Astrocyte (in vitro differentiated cells and primary cell): Measurements from ENCODE around the gene ERRFI1.

Source experiments
- CTCF ChIP-seq: IDR thresholded peaks from 2 replicates; pipeline ENCODE4 v1.5.1; 2011; ENCODE audit warnings: low read depth, mild to moderate bottlenecking, inconsistent platforms, low read length, moderate library complexity; ENCODE audit not compliant: insufficient read depth
- EZH2 ChIP-seq: IDR thresholded peaks from 2 replicates; pipeline ENCODE4 v1.6.1; 2012; ENCODE audit warnings: mild to moderate bottlenecking, low read length, inconsistent platforms; ENCODE audit not compliant: insufficient read depth

GRCh38 chr1:7964476-7964875, 61.6 kb downstream of the ERRFI1 start:
- TF ChIP-seq CTCF = no peak
- TF ChIP-seq EZH2 = no peak
